Measurements from ENCODE around the gene KNCN. TPM values are rescaled to one million over a fixed set of nuclear protein-coding genes. Genes with fewer than 3 reads are reported as not detected.

Gene KNCN
- total RNA-seq (not detected), polyA plus RNA-seq (not detected)

DNA sequence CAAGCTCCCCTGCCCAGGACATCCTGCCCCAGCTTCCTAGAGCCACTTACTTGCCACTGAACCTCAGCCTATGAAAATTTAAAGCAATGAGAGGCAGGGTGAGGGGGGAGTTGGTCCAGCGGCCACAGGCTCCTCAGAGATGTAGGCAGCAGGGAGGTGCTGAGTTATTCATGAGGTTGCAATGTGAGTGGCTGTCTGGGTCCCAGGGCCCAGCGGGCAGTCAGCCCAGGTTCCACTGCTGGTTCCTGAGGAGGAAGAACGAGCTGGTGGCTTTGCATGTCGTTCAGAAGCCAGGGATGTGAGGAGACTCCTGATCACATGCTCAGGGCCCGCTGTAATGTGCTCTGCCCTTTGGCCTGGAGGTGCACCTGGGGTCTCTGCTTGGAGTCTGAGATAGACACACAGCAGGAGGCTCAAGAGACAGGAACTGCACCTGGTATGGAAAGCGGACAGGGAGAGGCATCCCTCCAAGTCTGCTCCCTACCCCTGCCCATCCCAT is at the start of gene KNCN:
TSS of gene KNCN (minus strand) at position 51 of the 499 bp plus-strand sequence. CDS start 432 bp downstream, outside the sequence.
- Histone ChIP-seq H3K4me3 (ENCODE audit: low read depth, low read length) (no peak within 1 kb of the TSS), H3K27ac (ENCODE audit: low read depth) (no peak within 1 kb of the TSS), H3K4me1 (ENCODE audit: insufficient read depth) (no peaks in the 10 kb centered on the region), H3K36me3 (ENCODE audit: insufficient read depth) (no peaks in the 10 kb centered on the region)
- DNase-seq (ENCODE audit: extremely low spot score), result no peak
- WGBS, result 75% methylated on average over 6 of the region's 6 CpGs

DNA sequence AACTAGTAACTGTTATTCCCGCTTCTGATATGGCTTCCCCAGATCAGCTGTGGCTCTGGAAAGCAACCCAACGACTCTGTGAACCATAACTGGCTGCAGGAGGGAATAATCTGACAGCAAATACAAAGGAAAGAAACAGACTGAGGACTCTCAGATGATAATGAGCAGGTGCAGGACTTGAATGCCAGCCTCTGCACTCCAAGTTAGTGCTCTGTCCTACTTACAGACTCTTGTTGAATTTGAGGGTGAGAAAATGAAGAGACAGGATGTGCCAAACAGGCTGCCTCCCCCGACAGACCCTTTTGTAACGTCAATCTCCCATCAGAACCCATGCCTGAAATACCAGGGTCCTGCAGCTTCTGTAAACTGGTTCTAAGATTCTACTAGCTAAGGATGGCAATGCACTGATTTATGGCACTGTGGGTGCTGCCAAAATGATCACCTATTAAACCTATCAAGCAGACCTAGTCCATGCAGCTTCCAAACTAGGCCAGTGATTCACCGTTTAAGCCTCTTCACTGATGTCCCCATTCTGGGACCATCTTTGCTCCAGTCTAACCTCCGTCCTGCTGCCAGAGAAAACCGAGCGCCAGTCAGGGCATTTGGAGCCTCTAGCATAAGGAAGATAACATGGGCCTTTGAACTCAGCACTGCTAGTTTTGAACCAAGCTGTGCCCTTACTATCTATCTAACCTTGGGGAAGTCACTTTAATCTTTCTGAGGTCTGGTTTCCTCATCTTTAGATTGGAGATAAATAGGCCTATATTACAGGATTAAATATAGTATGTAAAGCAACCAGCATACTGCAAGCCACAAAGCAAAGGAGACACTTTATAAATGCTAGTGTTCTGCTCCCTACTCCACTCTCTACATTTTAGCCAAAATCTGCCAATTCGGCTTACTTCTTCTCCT is 47.9 kb upstream of the KNCN start:
- Histone ChIP-seq H3K4me1 (ENCODE audit: insufficient read depth) (no peaks in the 10 kb centered on the region), H3K36me3 (ENCODE audit: insufficient read depth) (no peaks in the 10 kb centered on the region), H3K4me3 (ENCODE audit: low read depth, low read length) (no peak overlapping the region), H3K27ac (ENCODE audit: low read depth) (no peak overlapping the region)
- no peak for DNase-seq (ENCODE audit: extremely low spot score)
- WGBS, result 81% methylated on average over 9 of the region's 9 CpGs

DNA sequence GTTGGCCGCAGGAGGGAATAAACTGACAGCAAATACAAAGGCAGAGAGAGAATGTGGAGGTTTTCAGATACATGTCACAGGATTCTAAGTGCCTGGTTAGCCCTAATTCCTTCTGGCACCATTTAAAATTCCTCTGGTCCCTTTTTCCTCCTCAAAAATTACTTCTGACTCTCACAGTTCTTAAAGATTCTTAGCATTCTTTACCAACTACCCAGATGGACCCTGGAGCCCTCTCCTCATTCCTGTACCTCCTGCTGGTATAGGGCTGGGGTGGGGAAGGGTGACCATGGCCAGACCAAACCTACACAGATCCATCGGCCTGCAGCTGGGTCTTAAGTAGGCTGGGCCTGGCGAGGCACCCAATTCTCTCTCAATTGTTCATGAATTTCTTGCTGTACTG is 45.4 kb upstream of the KNCN start:
- 88% methylated on average over 3 of the region's 3 CpGs for WGBS
- no peak for DNase-seq (ENCODE audit: extremely low spot score)
- Histone ChIP-seq H3K4me1 (ENCODE audit: insufficient read depth) (no peaks in the 10 kb centered on the region), H3K4me3 (ENCODE audit: low read depth, low read length) (no peak overlapping the region), H3K36me3 (ENCODE audit: insufficient read depth) (no peaks in the 10 kb centered on the region), H3K27ac (ENCODE audit: low read depth) (no peak overlapping the region)

DNA sequence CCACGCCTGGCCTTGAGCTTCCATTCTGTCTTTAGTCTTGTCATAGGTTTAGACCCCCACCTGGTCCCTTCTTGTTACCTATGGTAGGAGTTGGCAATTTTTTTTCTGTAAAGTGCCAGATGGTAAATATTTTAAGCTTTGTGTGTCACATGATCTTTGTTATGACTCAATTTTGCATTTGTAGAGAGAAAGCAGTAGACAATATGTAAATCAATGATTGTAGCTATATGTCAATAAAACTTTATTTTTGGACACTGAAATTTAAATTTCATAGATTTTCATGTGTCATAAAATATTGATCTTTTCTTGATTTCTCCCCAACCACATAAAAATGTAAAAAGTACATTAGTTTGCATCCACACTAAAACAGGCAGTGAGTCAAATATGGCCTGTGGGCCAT is 44.6 kb upstream of the KNCN start:
- 98% methylated on average over 1 of the region's 1 CpG for WGBS
- no peaks in the 10 kb centered on the region for H3K4me1 ChIP-seq (ENCODE audit: insufficient read depth)
- no peak for DNase-seq (ENCODE audit: extremely low spot score)
- H3K36me3 ChIP-seq (ENCODE audit: insufficient read depth), result peaks cover 5% of the 10 kb centered on the region
- H3K27ac ChIP-seq (ENCODE audit: low read depth), result no peak overlapping the region
- no peak overlapping the region for H3K4me3 ChIP-seq (ENCODE audit: low read depth, low read length)

DNA sequence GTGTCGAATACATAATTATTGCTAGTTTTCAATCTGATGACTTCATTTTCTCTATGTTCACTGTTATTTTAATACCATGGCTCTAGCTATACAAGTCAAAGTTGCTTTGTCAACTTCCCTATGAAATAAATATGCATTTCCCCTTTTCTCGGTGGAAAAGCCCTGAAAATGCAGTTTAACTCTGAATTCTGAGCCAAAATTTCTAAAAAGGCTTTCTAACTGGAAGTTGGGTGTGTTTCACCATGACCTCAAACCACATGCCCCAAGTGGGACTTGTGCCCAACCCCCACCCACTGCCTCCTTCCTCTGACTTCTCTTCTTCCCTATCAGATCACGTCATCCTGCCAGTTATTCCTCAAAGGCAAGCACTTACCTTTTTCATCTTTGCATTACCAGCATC is 43.7 kb upstream of the KNCN start:
- Histone ChIP-seq H3K4me3 (ENCODE audit: low read depth, low read length) (no peak overlapping the region), H3K36me3 (ENCODE audit: insufficient read depth) (peaks cover 6% of the 10 kb centered on the region), H3K27ac (ENCODE audit: low read depth) (no peak overlapping the region), H3K4me1 (ENCODE audit: insufficient read depth) (no peaks in the 10 kb centered on the region)
- 71% methylated on average over 3 of the region's 3 CpGs for WGBS
- DNase-seq (ENCODE audit: extremely low spot score), result no peak

DNA sequence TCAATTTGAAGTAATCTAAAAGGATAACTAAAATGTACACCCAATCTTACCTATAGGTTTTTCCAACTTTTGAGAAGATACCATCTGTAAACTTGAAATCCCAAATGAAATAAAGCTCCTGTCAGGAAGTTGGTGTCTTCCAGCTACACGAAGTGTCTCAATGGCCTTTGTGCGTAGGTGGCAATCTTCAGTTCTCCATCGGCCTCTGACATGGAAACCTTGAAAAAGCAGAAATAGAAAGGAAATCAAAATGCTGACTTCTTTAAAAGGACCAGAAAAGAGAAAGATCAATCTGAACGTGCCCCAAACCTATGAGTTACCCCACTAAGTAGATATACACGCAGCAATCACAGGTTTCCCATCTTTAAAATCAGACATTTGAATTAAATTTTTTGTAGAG is 42.6 kb upstream of the KNCN start:
- Histone ChIP-seq H3K36me3 (ENCODE audit: insufficient read depth) (peaks cover 6% of the 10 kb centered on the region), H3K4me3 (ENCODE audit: low read depth, low read length) (no peak overlapping the region), H3K27ac (ENCODE audit: low read depth) (no peak overlapping the region), H3K4me1 (ENCODE audit: insufficient read depth) (no peaks in the 10 kb centered on the region)
- WGBS, result 93% methylated on average over 5 of the region's 5 CpGs
- no peak for DNase-seq (ENCODE audit: extremely low spot score)

DNA sequence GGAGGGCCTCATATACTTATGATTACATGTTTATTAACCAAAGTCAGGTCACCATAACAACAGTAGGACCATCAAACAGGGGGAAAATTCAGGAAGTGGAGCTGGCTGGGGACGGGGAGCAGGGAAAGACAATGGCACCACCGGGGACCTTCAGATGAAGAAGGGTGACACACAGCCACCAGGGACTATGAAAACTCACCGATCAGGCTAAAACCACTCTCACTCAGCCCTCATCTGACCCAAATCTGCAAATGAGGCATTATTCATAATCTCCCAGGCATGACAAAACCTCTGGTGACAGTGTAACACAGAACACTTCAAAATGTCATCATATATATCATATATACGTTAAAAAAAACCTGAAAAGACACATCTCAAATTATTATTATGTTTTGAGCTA is 41.4 kb upstream of the KNCN start:
- H3K4me3 ChIP-seq (ENCODE audit: low read depth, low read length), result no peak overlapping the region
- H3K4me1 ChIP-seq (ENCODE audit: insufficient read depth), result no peaks in the 10 kb centered on the region
- no peak overlapping the region for H3K27ac ChIP-seq (ENCODE audit: low read depth)
- H3K36me3 ChIP-seq (ENCODE audit: insufficient read depth), result peaks cover 6% of the 10 kb centered on the region
- no peak for DNase-seq (ENCODE audit: extremely low spot score)
- WGBS, result 91% methylated on average over 4 of the region's 4 CpGs

DNA sequence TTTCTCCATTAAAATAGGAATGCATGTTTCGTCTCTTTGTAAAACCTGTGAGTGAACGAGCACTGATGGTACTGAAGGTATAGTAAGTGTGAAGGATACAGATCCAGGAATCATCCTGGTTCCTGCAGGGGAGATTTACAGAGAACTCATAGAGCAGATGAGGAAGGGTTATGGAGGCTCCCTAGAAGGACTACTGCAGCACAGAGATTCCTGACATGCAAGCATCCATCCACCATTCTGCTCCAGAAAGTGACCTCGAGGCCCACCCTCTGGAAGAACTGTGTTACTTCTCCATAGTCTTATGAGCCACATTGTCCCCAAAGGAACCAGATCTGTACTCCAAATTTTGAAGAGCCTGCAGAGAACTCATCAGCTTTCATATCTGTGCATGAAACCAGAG is 38.1 kb upstream of the KNCN start:
- no peak for DNase-seq (ENCODE audit: extremely low spot score)
- H3K4me1 ChIP-seq (ENCODE audit: insufficient read depth), result no peaks in the 10 kb centered on the region
- H3K4me3 ChIP-seq (ENCODE audit: low read depth, low read length), result no peak overlapping the region
- peaks cover 6% of the 10 kb centered on the region for H3K36me3 ChIP-seq (ENCODE audit: insufficient read depth)
- no peak overlapping the region for H3K27ac ChIP-seq (ENCODE audit: low read depth)
- WGBS, result 90% methylated on average over 3 of the region's 3 CpGs

DNA sequence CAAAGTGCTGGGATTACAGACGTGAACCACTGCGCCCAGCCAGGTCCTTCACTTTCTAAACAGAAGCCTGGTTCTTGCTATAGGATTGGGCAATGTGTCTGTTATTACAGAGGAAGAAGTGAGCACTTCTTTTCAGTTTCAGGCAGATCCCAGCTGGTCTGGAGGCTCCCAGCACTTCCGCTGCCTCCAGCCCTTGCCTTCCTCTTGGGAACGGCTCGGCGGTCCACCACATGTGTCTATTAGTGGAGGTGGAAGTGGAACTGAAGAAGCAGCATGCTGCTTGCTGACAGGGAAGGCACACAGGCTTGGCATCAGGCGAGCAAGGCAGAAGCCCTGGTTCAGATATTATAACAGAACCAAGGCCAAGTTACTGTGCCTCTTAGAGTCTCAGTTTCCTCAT is 35.6 kb upstream of the KNCN start:
- Histone ChIP-seq H3K36me3 (ENCODE audit: insufficient read depth) (peaks cover 6% of the 10 kb centered on the region), H3K4me3 (ENCODE audit: low read depth, low read length) (no peak overlapping the region), H3K27ac (ENCODE audit: low read depth) (no peak overlapping the region), H3K4me1 (ENCODE audit: insufficient read depth) (no peaks in the 10 kb centered on the region)
- WGBS, result 91% methylated on average over 7 of the region's 7 CpGs
- DNase-seq (ENCODE audit: extremely low spot score), result no peak

DNA sequence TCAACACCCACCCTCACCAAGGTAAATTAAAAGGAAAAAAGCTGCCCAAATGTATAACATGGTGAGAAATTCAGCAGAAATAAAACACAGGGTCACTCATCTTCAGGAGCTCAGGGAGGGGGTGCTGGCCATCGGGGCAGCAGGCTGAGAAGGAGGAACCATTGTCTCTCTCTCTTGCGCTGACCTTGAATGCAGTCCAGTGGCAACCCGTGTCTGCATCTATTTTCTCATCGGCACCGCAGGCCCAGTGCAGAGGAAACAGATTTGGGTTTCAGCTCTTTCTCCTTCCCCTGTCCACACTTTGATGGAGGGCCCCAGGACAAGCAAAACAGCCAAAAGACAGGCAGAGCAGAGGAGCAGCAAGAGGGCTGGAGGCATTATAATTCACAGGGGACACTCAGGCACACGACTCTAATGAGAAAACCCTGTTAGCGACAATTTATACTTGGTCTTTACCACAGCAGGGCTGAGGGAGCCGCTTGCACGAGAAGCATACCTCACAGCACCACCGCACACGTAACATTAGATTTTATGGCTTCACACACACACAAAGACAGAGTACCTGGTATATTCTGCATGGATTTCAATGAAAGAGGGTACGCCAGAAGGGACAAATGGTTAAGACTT is 34.0 kb upstream of the KNCN start:
- Histone ChIP-seq H3K4me1 (ENCODE audit: insufficient read depth) (no peaks in the 10 kb centered on the region), H3K36me3 (ENCODE audit: insufficient read depth) (no peaks in the 10 kb centered on the region), H3K4me3 (ENCODE audit: low read depth, low read length) (no peak overlapping the region), H3K27ac (ENCODE audit: low read depth) (no peak overlapping the region)
- WGBS, result 87% methylated on average over 12 of the region's 12 CpGs
- no peak for DNase-seq (ENCODE audit: extremely low spot score)

DNA sequence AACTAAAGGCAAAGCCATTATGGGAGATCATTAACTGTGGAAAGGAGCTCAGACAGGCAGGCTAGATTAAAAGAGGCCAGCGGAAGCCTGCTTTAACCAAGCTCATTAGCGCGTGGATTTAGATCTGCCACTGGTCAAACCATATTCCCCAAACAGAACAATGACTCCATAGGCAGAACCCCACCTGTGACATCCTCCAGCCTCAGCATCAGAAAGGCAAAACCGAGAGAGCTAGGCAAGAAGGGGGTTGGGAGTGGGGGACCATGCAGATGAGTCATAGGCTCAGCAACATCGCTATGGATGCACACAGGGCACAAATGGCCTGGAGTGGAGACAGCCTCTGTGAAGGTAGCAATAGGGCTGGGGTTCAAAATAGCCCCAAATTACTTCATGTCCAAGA is 32.0 kb upstream of the KNCN start:
- Histone ChIP-seq H3K4me3 (ENCODE audit: low read depth, low read length) (no peak overlapping the region), H3K36me3 (ENCODE audit: insufficient read depth) (no peaks in the 10 kb centered on the region), H3K4me1 (ENCODE audit: insufficient read depth) (no peaks in the 10 kb centered on the region), H3K27ac (ENCODE audit: low read depth) (no peak overlapping the region)
- 89% methylated on average over 5 of the region's 5 CpGs for WGBS
- DNase-seq (ENCODE audit: extremely low spot score), result no peak

DNA sequence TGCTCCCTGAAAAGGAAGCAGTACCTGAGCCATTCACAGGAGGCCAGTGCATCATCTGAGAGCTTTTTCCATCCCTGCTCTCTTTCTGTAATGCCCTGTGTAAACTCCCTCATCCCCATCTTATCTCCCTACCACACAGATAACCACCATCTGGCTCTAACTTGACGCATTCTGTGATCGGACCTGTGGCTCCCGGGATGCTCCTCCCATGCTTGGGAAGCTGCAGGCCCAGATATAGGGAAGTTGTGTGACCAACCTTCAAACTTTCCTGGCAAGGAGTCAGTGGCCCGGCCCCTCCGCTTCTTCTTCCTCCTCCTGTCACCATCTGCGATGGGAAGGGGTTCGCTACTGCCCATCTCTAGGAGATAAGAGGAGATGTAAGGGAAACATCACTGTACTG is 31.5 kb upstream of the KNCN start:
- Histone ChIP-seq H3K4me1 (ENCODE audit: insufficient read depth) (no peaks in the 10 kb centered on the region), H3K27ac (ENCODE audit: low read depth) (no peak overlapping the region), H3K36me3 (ENCODE audit: insufficient read depth) (no peaks in the 10 kb centered on the region), H3K4me3 (ENCODE audit: low read depth, low read length) (no peak overlapping the region)
- WGBS, result 76% methylated on average over 7 of the region's 7 CpGs
- DNase-seq (ENCODE audit: extremely low spot score), result no peak

DNA sequence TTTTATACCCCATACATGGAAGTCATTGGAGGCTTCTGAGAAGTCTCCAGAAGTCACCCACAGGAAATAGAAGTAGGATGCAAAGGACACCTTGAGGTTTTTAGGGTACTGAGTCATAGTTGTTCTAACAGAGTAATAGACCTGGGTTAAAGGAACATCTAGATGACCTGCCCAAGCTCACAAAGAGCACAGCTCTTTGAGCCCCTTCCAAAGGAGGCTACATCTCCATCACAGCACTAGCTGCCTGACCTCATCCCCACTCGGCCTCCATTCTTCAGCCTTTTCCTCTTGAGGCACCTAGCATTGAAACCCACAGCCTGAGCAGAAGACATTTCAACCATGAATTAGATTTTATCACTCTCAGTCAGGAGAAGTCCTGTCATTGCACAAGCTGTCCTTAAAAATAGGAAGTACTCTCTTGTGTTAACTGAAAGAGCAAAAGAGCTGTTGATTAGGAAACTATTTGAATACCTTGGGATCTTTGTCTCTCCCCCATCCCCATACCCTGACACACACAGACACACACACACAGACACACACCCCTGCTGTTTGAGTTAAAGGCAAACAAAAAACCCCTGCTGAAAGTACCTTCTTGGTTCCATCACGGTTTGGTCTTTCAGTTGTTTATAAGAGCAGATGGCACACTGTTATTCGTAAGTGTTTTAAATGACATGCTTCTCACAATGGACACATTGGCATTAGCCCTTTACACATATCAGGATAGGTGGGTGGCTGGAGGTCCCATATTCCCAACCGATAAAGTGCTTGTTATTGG is 30.4 kb upstream of the KNCN start:
- H3K27ac ChIP-seq (ENCODE audit: low read depth), result no peak overlapping the region
- WGBS, result 88% methylated on average over 4 of the region's 4 CpGs
- no peak for DNase-seq (ENCODE audit: extremely low spot score)
- peaks cover 3% of the 10 kb centered on the region for H3K36me3 ChIP-seq (ENCODE audit: insufficient read depth)
- H3K4me3 ChIP-seq (ENCODE audit: low read depth, low read length), result no peak overlapping the region
- H3K4me1 ChIP-seq (ENCODE audit: insufficient read depth), result no peaks in the 10 kb centered on the region

Measured in urinary bladder (tissue), 4 donors.